ENCODE results near the gene IL23R. TPM values are rescaled to one million over a fixed set of nuclear protein-coding genes. Genes with fewer than 3 reads are reported as not detected.

Gene IL23R
- polyA plus RNA-seq, 1 experiment = not detected

- no peak for DNase-seq (ENCODE audit: low read depth)
Measured at GRCh38 chr1:67184838-67185421, 18.7 kb downstream of the IL23R start.

GRCh38 chr1:67188137-67188536 lies 21.9 kb downstream of the IL23R start:
- TF ChIP-seq CTCF (IDR thresholded peaks at IDR 0.05; ENCODE audit: insufficient read depth, low read depth, low read length) = no peak
- Histone ChIP-seq H3K27me3 (ENCODE audit: control insufficient read depth, insufficient read depth, low read length) (no peaks in the 10 kb centered on the region), H3K4me3 (ENCODE audit: low read depth, low read length) (no peak overlapping the region), H3K36me3 (ENCODE audit: control insufficient read depth, insufficient read depth, low read length) (no peaks in the 10 kb centered on the region)
- CTCF ChIA-PET = no interaction called here
- DNase-seq (ENCODE audit: low read depth) = no peak
- POLR2A ChIA-PET = no interaction called here

More at GRCh38 chr1:67184838-67185421, 18.7 kb downstream of the IL23R start:
- H3K4me3 ChIP-seq (ENCODE audit: low read depth, low read length) = no peak overlapping the region
- TF ChIP-seq CTCF (IDR thresholded peaks at IDR 0.05; ENCODE audit: insufficient read depth, low read depth, low read length) = no peak
- POLR2A ChIA-PET = no interaction called here
- CTCF ChIA-PET = interaction anchor here (0.7 to 1.7 kb wide), 2 partner anchors 28 to 1075 kb away, joined by 3 to 4 read pairs; no protein-coding TSS in a partner anchor
- H3K27me3 ChIP-seq (ENCODE audit: control insufficient read depth, insufficient read depth, low read length) = no peaks in the 10 kb centered on the region
- no peaks in the 10 kb centered on the region for H3K36me3 ChIP-seq (ENCODE audit: control insufficient read depth, insufficient read depth, low read length)

GRCh38 chr1:67189953-67190352 lies 23.7 kb downstream of the IL23R start:
- ChIA-PET CTCF (interaction anchor here (0.8 to 1.9 kb wide), 3 partner anchors 22 to 310 kb away, joined by 3 to 7 read pairs (median 6); no protein-coding TSS in a partner anchor), POLR2A (no interaction called here)
- no peak for DNase-seq (ENCODE audit: low read depth)
- H3K27me3 ChIP-seq (ENCODE audit: control insufficient read depth, insufficient read depth, low read length) = no peaks in the 10 kb centered on the region
- no peak for TF ChIP-seq CTCF (IDR thresholded peaks at IDR 0.05; ENCODE audit: insufficient read depth, low read depth, low read length)
- no peaks in the 10 kb centered on the region for H3K36me3 ChIP-seq (ENCODE audit: control insufficient read depth, insufficient read depth, low read length)
- H3K4me3 ChIP-seq (ENCODE audit: low read depth, low read length) = no peak overlapping the region

GRCh38 chr1:67190410-67190809 lies 24.2 kb downstream of the IL23R start:
- no peaks in the 10 kb centered on the region for H3K27me3 ChIP-seq (ENCODE audit: control insufficient read depth, insufficient read depth, low read length)
- CTCF ChIA-PET = interaction anchor here (0.8 to 1.9 kb wide), 3 partner anchors 21 to 310 kb away, joined by 3 to 7 read pairs (median 6); no protein-coding TSS in a partner anchor
- no peak for DNase-seq (ENCODE audit: low read depth)
- POLR2A ChIA-PET = no interaction called here
- H3K36me3 ChIP-seq (ENCODE audit: control insufficient read depth, insufficient read depth, low read length) = no peaks in the 10 kb centered on the region
- no peak overlapping the region for H3K4me3 ChIP-seq (ENCODE audit: low read depth, low read length)
- TF ChIP-seq CTCF (IDR thresholded peaks at IDR 0.05; ENCODE audit: insufficient read depth, low read depth, low read length) = no peak

- ChIA-PET POLR2A (no interaction called here), CTCF (interaction anchor here (1.9 kb wide), 1 partner anchor 22 kb away, joined by 6 read pairs; no protein-coding TSS in a partner anchor)
- H3K4me3 ChIP-seq (ENCODE audit: low read depth, low read length) = no peak overlapping the region
- TF ChIP-seq CTCF (IDR thresholded peaks at IDR 0.05; ENCODE audit: insufficient read depth, low read depth, low read length) = no peak
- H3K36me3 ChIP-seq (ENCODE audit: control insufficient read depth, insufficient read depth, low read length) = no peaks in the 10 kb centered on the region
- DNase-seq (ENCODE audit: low read depth) = no peak
- H3K27me3 ChIP-seq (ENCODE audit: control insufficient read depth, insufficient read depth, low read length) = no peaks in the 10 kb centered on the region
Measured at GRCh38 chr1:67190942-67191341, 24.7 kb downstream of the IL23R start.
